DND-41 (cell line): ENCODE data around the gene ARHGAP6.

Experiments
- ATAC-seq: fragments of 200-7000 bp; cut with Tn5 transposase; 3 replicates; pipeline ENCODE4 v1.9.1; 2021; ENCODE audit warnings: low read depth; ENCODE audit not compliant: insufficient read depth
- DNase-seq: peaks from one replicate; pipeline ENCODE4 v3.0.0-alpha.2; 2020
- H2AFZ ChIP-seq: 2 replicates; pipeline ENCODE4 v1.6.0; 2012; ENCODE audit warnings: low read depth, low read length
- H3K27ac ChIP-seq: 2 replicates; pipeline ENCODE4 v1.5.1; 2012; ENCODE audit warnings: low read length, inconsistent platforms
- H3K27me3 ChIP-seq: fragments of 200-600 bp; sonication (generic); 2 replicates; pipeline ENCODE4 v1.6.0; 2012; ENCODE audit warnings: low read length, mild to moderate bottlenecking, inconsistent platforms; ENCODE audit not compliant: insufficient read depth, poor library complexity
- H3K36me3 ChIP-seq: 2 replicates; pipeline ENCODE4 v1.5.1; 2012; ENCODE audit warnings: low read length, inconsistent platforms; ENCODE audit not compliant: insufficient read depth
- H3K4me1 ChIP-seq: 2 replicates; pipeline ENCODE4 v1.5.1; 2012; ENCODE audit warnings: mild to moderate bottlenecking, low read length; ENCODE audit not compliant: insufficient read depth
- H3K4me2 ChIP-seq: 2 replicates; pipeline ENCODE4 v1.6.0; 2012; ENCODE audit warnings: mild to moderate bottlenecking, moderate library complexity, low read length, inconsistent platforms; ENCODE audit not compliant: insufficient read depth
- H3K4me3 ChIP-seq, 2 experiments: fragments of 200-600 bp in 1 of 2; shearing (Covaris generic) in 1 of 2; 2 replicates each; pipeline ENCODE4 v1.5.1; 2012 to 2016; ENCODE audit warnings: inconsistent platforms in 2 of 2, low read length in 2 of 2, mild to moderate bottlenecking in 2 of 2, low read depth in 1 of 2, moderate library complexity in 1 of 2
- H3K79me2 ChIP-seq: 2 replicates; pipeline ENCODE4 v1.6.0; 2012; ENCODE audit warnings: low read length, inconsistent platforms; ENCODE audit not compliant: insufficient read depth
- H3K9ac ChIP-seq: 2 replicates; pipeline ENCODE4 v1.6.0; 2012; ENCODE audit warnings: low read depth, mild to moderate bottlenecking, inconsistent platforms, low read length, moderate library complexity
- H3K9me3 ChIP-seq: 2 replicates; pipeline ENCODE4 v1.5.1; 2012; ENCODE audit warnings: low read length, moderate library complexity, mild to moderate bottlenecking, inconsistent platforms; ENCODE audit not compliant: insufficient read depth, severe bottlenecking
- H4K20me1 ChIP-seq: 2 replicates; pipeline ENCODE4 v1.6.0; 2012; ENCODE audit warnings: low read length; ENCODE audit not compliant: insufficient read depth
- EZH2 ChIP-seq: IDR thresholded peaks from 3 replicates; pipeline ENCODE4 v1.6.1; 2012; ENCODE audit warnings: borderline replicate concordance, low read depth, mild to moderate bottlenecking, moderate library complexity, low read length, inconsistent platforms; ENCODE audit not compliant: severe bottlenecking
- TF ChIP-seq, protein P1 (sequence below): IDR thresholded peaks from 2 replicates; pipeline ENCODE4 v1.5.1; 2012; ENCODE audit warnings: borderline replicate concordance, low read length, moderate library complexity, mild to moderate bottlenecking; ENCODE audit not compliant: poor library complexity, severe bottlenecking; ENCODE audit errors: extremely low read depth

The ARHGAP6 gene

DNA sequence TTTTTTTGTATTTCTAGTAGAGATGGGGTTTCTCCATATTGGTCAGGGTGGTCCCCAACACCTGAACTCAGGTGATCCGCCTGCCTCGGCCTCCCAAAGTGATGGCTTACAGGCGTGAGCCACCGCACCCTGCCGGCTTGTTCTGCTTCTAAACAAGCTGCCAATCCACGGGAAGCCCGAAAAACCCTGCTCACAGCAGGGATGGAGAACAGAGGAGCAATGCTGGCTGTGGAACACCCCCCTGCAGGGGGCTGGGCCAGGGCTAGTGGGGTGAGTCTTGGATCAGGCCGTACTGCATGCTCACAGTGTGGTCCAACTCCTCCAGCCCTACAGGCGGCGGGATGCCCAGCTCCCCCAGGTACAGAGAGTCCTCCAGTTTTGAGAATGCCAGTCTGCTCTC lies 38.1 kb upstream of the ARHGAP6 start:
- no peaks in the 10 kb centered on the region for H3K79me2 ChIP-seq
- no peak overlapping the region for H3K4me2 ChIP-seq
- H3K36me3 ChIP-seq, result no peaks in the 10 kb centered on the region
- no peaks in the 10 kb centered on the region for H4K20me1 ChIP-seq
- DNase-seq, result no peak
- no peaks in the 10 kb centered on the region for H3K27me3 ChIP-seq
- H3K9me3 ChIP-seq, result no peaks in the 10 kb centered on the region
- no peak overlapping the region for H3K4me3 ChIP-seq
- ATAC-seq, result no peak
- no peak for TF ChIP-seq EZH2
- TF ChIP-seq, protein P1, sequence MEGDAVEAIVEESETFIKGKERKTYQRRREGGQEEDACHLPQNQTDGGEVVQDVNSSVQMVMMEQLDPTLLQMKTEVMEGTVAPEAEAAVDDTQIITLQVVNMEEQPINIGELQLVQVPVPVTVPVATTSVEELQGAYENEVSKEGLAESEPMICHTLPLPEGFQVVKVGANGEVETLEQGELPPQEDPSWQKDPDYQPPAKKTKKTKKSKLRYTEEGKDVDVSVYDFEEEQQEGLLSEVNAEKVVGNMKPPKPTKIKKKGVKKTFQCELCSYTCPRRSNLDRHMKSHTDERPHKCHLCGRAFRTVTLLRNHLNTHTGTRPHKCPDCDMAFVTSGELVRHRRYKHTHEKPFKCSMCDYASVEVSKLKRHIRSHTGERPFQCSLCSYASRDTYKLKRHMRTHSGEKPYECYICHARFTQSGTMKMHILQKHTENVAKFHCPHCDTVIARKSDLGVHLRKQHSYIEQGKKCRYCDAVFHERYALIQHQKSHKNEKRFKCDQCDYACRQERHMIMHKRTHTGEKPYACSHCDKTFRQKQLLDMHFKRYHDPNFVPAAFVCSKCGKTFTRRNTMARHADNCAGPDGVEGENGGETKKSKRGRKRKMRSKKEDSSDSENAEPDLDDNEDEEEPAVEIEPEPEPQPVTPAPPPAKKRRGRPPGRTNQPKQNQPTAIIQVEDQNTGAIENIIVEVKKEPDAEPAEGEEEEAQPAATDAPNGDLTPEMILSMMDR, result no peak
- no peak overlapping the region for H3K27ac ChIP-seq
- H2AFZ ChIP-seq, result no peak overlapping the region
- no peaks in the 10 kb centered on the region for H3K4me1 ChIP-seq
- H3K9ac ChIP-seq, result no peak overlapping the region

DNA sequence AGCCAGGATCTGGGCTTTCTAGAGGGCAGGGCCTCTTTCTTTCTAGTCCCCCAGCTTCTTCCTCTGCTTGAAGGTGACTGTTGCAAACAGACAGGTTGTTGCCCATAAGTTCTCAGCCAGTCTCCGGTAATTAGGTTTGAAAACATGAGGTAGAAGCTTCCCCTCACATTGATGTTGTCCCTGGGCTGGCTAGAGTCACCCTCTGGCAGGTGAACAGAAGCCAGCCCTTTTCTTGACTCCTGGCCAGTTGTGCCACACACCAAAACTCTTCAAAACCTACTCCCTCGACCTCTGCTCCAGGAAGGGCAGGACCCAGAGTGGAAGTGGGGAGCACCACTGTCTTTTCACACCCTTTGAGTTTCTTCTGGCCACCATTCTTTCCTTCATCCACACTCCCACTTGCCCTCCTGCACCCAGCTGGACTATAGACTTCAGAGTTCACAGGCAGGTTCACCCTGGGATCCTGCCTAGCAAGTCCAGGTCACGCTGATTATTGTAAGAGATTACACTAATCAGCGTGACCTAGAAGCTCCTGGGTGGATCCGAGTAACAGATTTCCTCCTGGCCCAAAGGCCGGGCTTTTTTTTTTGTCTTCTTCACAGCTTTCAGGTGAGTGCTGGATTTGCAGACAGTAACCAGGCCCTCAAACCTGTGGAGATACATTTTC lies 37.4 kb upstream of the ARHGAP6 start:
- no peak for ATAC-seq
- H3K9me3 ChIP-seq, result no peaks in the 10 kb centered on the region

DNA sequence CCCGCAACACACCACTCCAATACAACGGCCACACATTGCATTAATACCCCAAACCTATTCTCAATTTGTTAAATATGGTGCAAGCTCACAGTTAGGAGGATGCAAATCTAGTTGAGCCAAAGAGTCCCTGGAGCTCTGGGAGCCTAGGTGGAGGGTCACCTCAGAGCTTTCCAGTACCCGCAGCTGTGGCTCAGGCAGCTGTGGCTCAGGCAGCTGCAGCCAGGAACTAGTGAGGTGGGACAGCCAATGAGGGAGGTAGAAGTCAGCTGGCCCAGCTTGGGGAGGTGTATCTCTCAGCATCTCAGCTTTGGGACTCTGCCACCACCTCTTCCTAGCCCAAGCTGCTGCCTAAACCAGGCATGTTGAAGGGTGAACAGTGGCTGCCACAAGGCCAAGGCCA lies 36.7 kb upstream of the ARHGAP6 start:
- ATAC-seq (no peak), DNase-seq (no peak)
- Histone ChIP-seq H3K36me3 (no peaks in the 10 kb centered on the region), H3K79me2 (no peaks in the 10 kb centered on the region), H3K4me2 (no peak overlapping the region), H4K20me1 (no peaks in the 10 kb centered on the region), H3K4me1 (no peaks in the 10 kb centered on the region), H3K27me3 (no peaks in the 10 kb centered on the region), H3K9ac (no peak overlapping the region), H3K27ac (no peak overlapping the region), H3K4me3 (no peak overlapping the region), H2AFZ (no peak overlapping the region), H3K9me3 (no peaks in the 10 kb centered on the region)
- TF ChIP-seq, protein P1, result no peak
- TF ChIP-seq EZH2, result no peak

More for the DNA sequence above, 37.4 kb upstream of the ARHGAP6 start:
- Histone ChIP-seq H3K9ac (no peak overlapping the region), H3K4me1 (no peaks in the 10 kb centered on the region), H3K4me3 (no peak overlapping the region), H3K27me3 (no peaks in the 10 kb centered on the region), H3K36me3 (no peaks in the 10 kb centered on the region), H3K79me2 (no peaks in the 10 kb centered on the region), H2AFZ (no peak overlapping the region), H4K20me1 (no peaks in the 10 kb centered on the region), H3K27ac (no peak overlapping the region), H3K4me2 (no peak overlapping the region)
- TF ChIP-seq, protein P1, result no peak
- TF ChIP-seq EZH2, result no peak
- no peak for DNase-seq

DNA sequence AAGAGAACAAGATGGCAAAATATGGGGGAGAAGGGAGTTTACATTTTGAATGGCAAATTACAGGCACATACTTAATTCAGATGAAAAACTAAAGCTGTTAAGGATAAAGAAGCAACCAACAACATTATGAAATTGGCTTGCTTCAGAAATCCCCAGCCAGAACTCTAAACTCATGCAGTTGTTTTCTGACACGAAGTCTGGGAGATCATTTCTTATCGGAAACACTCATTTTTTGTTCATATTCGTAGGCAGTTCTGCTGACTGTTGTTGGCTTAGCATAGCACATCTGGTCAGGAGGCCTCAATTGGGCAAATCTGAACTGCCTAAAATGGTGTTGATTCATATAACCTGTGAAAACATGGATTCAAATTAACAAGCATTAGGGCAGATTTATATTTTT lies 33.0 kb upstream of the ARHGAP6 start:
- no peak for TF ChIP-seq EZH2
- TF ChIP-seq, protein P1, result no peak
- no peak for ATAC-seq
- no peak overlapping the region for H3K4me3 ChIP-seq

More for the DNA sequence above, 33.0 kb upstream of the ARHGAP6 start:
- Histone ChIP-seq H3K4me1 (no peaks in the 10 kb centered on the region), H3K27me3 (no peaks in the 10 kb centered on the region), H3K9ac (no peak overlapping the region), H3K4me2 (no peak overlapping the region), H2AFZ (no peak overlapping the region), H3K9me3 (no peaks in the 10 kb centered on the region), H3K36me3 (no peaks in the 10 kb centered on the region), H3K79me2 (no peaks in the 10 kb centered on the region), H4K20me1 (no peaks in the 10 kb centered on the region), H3K27ac (no peak overlapping the region)
- DNase-seq, result no peak
